PC-9 (cell line): ENCODE measurements around the gene CCL21. TPM values are rescaled to one million over a fixed set of nuclear protein-coding genes. Genes with fewer than 3 reads are reported as not detected.
"Not testable (repeated sequence)": the region's sequence is repeated elsewhere in the genome, so short reads cannot be mapped to it uniquely, and the experiment has no call there.

ENCODE experiments used
- BruUV-seq: library from RNA; stranded (reverse); fragments of 400-500 nt; replicated peaks from 2 replicates; lab custom pipeline; 2021; lab: Mats Ljungman, UMichigan
- CTCF ChIA-PET: fragments of 300-600 bp; sonication (Branson Sonifier 250); formaldehyde crosslinking; loops from one replicate; lab custom pipeline; 2022; ENCODE audit warnings: antibody characterized with exemption; lab: Charles Lee
- POLR2A ChIA-PET: fragments of 300-600 bp; sonication (Branson Sonifier 250); formaldehyde crosslinking; loops from one replicate; lab custom pipeline; 2022; ENCODE audit warnings: antibody characterized with exemption; ENCODE audit not compliant: unreplicated experiment; lab: Charles Lee
- DNase-seq, 2 experiments: peaks; one replicate each; pipeline versions ENCODE4 v3.0.0 to v3.0.0-alpha.2; 2015 to 2022; ENCODE audit warnings: mixed read lengths in 1 of 2
- H2AFZ ChIP-seq: fragments of 200-600 bp; sonication (generic); 2 replicates; pipeline ENCODE4 v1.8.1; 2017; ENCODE audit warnings: antibody characterized with exemption
- H3F3A ChIP-seq: fragments of 200-600 bp; sonication (generic); 2 replicates; pipeline ENCODE4 v1.8.1; 2017; ENCODE audit warnings: antibody characterized with exemption, mild to moderate bottlenecking, low read depth; ENCODE audit not compliant: insufficient read depth
- H3K27ac ChIP-seq: fragments of 200-600 bp; sonication (generic); 2 replicates; pipeline ENCODE4 v1.6.1; 2016; ENCODE audit warnings: mixed run types
- H3K27me3 ChIP-seq: fragments of 200-600 bp; sonication (generic); 2 replicates; pipeline ENCODE4 v1.6.1; 2016; ENCODE audit warnings: low read depth, mixed run types; ENCODE audit not compliant: insufficient read depth
- H3K36me3 ChIP-seq: fragments of 200-600 bp; sonication (generic); 2 replicates; pipeline ENCODE4 v1.6.1; 2016; ENCODE audit warnings: low read depth, mixed run types
- H3K4me1 ChIP-seq: fragments of 200-600 bp; sonication (generic); replicated peaks from 2 replicates; pipeline ENCODE4 v1.6.1; 2016; ENCODE audit warnings: mixed run types; ENCODE audit not compliant: insufficient read depth
- H3K4me2 ChIP-seq: fragments of 200-600 bp; sonication (generic); 2 replicates; pipeline ENCODE4 v1.6.1; 2017; ENCODE audit warnings: mixed run types
- H3K4me3 ChIP-seq: fragments of 200-600 bp; sonication (generic); 2 replicates; pipeline ENCODE4 v1.6.1; 2016; ENCODE audit warnings: mixed run types
- H3K79me2 ChIP-seq: fragments of 200-600 bp; sonication (generic); 2 replicates; pipeline ENCODE4 v1.6.1; 2017; ENCODE audit warnings: low read depth, mixed run types
- H3K9me2 ChIP-seq: fragments of 200-600 bp; sonication (generic); 2 replicates; pipeline ENCODE4 v1.8.1; 2017; ENCODE audit warnings: mild to moderate bottlenecking; ENCODE audit not compliant: insufficient read depth
- H3K9me3 ChIP-seq: fragments of 200-600 bp; sonication (generic); 2 replicates; pipeline ENCODE4 v1.8.1; 2016; ENCODE audit warnings: low read depth; ENCODE audit not compliant: insufficient read depth
- H4K20me1 ChIP-seq: fragments of 200-600 bp; sonication (generic); 2 replicates; pipeline ENCODE4 v1.8.1; 2017; ENCODE audit not compliant: insufficient read depth
- EZH2 ChIP-seq: fragments of 200-600 bp; sonication (generic); IDR thresholded peaks from 2 replicates; pipeline ENCODE4 v1.8.0; 2017; ENCODE audit warnings: antibody characterized with exemption, low read depth
- intact Hi-C: fragments of 100-400 bp; cut with micrococcal nuclease; formaldehyde crosslinking; loops from one replicate; pipeline ENCODE4 v1.10.0; 2022; ENCODE audit not compliant: unreplicated experiment
- total RNA-seq: library from RNA; stranded (reverse); gene quantifications from 2 replicates; pipeline ENCODE4 v1.2.3, GENCODE V29; 2021
- TF ChIP-seq, protein P1 (sequence below): fragments of 200-600 bp; sonication (generic); conservative IDR thresholded peaks from 2 replicates; pipeline ENCODE4 v1.6.1; 2017; ENCODE audit warnings: mixed run types, antibody characterized with exemption, mild to moderate bottlenecking, moderate library complexity

Gene CCL21
- total RNA-seq, 1 experiment from 2014 or later, result not detected

DNA sequence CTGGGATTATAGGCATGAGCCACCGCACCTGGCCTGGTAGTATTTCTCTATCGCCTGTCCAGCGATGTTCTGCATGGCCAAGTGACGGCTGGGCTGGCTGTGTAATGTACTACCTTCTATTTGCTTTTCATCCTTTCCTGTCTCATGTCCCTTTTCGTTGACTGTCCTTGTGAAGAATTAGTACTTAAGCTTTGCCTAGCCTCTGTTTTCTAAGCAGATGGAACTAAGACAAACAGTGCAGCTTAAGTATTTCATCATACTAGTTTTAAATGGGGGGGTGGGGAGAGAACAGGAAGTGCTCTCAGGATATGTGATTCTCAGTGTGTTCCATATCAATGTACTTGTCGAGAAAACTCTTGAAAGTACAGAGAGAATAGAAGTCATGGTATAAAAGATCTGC lies 31.7 kb upstream of the CCL21 start:
- no TSS peak for BruUV-seq
- Histone ChIP-seq H2AFZ (no peak overlapping the region), H3K79me2 (no peaks in the 10 kb centered on the region), H3K4me3 (no peak overlapping the region), H3K27me3 (no peaks in the 10 kb centered on the region), H3K9me3 (no peaks in the 10 kb centered on the region), H3K27ac (no peak overlapping the region), H4K20me1 (no peaks in the 10 kb centered on the region), H3K4me2 (no peak overlapping the region), H3K36me3 (no peaks in the 10 kb centered on the region), H3F3A (peaks cover 23% of the 10 kb centered on the region; the same call in 1 of the 2 replicates), H3K4me1 (peaks cover 29% of the 10 kb centered on the region), H3K9me2 (no peaks in the 10 kb centered on the region)
- ChIA-PET CTCF (interaction anchor here (0.6 to 1.1 kb wide), 2 partner anchors 25 to 39 kb away, joined by 3 to 8 read pairs; no protein-coding TSS in a partner anchor), POLR2A (no interaction called here)
- intact Hi-C loops, result no loop called here
- TF ChIP-seq, protein P1, sequence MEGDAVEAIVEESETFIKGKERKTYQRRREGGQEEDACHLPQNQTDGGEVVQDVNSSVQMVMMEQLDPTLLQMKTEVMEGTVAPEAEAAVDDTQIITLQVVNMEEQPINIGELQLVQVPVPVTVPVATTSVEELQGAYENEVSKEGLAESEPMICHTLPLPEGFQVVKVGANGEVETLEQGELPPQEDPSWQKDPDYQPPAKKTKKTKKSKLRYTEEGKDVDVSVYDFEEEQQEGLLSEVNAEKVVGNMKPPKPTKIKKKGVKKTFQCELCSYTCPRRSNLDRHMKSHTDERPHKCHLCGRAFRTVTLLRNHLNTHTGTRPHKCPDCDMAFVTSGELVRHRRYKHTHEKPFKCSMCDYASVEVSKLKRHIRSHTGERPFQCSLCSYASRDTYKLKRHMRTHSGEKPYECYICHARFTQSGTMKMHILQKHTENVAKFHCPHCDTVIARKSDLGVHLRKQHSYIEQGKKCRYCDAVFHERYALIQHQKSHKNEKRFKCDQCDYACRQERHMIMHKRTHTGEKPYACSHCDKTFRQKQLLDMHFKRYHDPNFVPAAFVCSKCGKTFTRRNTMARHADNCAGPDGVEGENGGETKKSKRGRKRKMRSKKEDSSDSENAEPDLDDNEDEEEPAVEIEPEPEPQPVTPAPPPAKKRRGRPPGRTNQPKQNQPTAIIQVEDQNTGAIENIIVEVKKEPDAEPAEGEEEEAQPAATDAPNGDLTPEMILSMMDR, result no peak
- TF ChIP-seq EZH2, result no peak
- no peak for DNase-seq

DNA sequence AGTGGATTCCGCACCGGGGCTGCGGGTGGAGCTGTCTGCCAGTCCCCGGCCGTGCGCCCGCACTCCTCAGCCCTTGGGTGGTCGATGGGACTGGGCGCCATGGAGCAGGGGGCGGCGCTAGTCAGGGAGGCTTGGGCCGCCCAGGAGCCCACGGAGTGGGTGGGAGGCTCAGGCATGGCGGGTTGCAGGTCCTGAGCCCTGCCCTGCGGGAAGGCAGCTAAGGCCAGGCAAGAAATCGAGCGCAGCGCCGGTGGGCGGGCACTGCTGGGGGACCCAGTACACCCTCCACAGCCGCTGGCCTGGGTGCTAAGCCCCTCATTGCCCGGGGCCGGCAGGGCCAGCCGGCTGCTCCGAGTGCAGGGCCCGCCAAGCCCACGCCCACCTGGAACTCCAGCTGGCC lies 30.2 kb upstream of the CCL21 start:
- H2AFZ ChIP-seq, CTCF ChIA-PET, intact Hi-C loops, H3K27ac ChIP-seq, H3K36me3 ChIP-seq, H3K4me3 ChIP-seq, H3K9me3 ChIP-seq, H3K4me2 ChIP-seq, H3K27me3 ChIP-seq, DNase-seq, BruUV-seq, H3K79me2 ChIP-seq, H4K20me1 ChIP-seq, H3K9me2 ChIP-seq, POLR2A ChIA-PET: not testable (repeated sequence)
- Histone ChIP-seq H3K4me1 (peaks cover 15% of the 10 kb centered on the region), H3F3A (peaks cover 11% of the 10 kb centered on the region; the same call in 1 of the 2 replicates)

DNA sequence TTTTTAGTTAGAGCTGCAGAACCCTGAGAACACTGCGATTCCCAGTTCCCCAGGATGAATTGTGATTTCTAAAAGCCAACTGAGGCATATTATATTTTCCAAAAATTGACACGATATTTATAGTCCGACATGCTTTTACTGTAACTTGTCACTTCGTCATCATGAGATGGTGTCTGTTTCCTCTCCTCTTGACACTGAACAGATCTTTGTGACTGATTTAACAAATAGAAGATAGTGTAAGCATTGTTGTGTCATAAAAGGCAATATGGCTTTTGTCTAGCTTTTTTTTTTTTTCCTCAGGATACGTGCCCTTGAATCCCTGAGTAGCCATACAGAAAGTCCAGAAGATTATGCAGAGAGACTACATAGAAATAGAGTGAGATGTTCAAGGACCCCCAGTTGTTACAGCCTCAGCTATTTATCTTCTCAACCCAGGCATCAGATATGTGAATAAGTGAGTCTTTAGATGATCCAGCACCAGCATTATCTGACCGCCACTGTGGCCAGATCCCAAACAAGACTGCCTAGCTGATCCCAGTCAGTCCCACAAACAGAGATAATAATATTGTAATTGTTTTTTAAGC lies 27.8 kb upstream of the CCL21 start:
- CTCF ChIA-PET, result no interaction called here
- intact Hi-C loops, result no loop called here
- Histone ChIP-seq H3K4me3 (no peak overlapping the region), H3F3A (no peaks in the 10 kb centered on the region), H3K27ac (no peak overlapping the region), H3K27me3 (no peaks in the 10 kb centered on the region), H2AFZ (no peak overlapping the region), H3K9me3 (no peaks in the 10 kb centered on the region), H3K4me1 (peaks cover 6% of the 10 kb centered on the region; the same call in 1 of the 2 replicates), H3K79me2 (no peaks in the 10 kb centered on the region), H3K9me2 (no peaks in the 10 kb centered on the region), H3K36me3 (no peaks in the 10 kb centered on the region), H3K4me2 (no peak overlapping the region), H4K20me1 (no peaks in the 10 kb centered on the region)
- POLR2A ChIA-PET, result no interaction called here
- no peak for DNase-seq
- TF ChIP-seq, protein P1, result no peak
- TF ChIP-seq EZH2, result no peak
- BruUV-seq, result no TSS peak
